SK-N-SH treated with all-trans-retinoic acid at 6 μM for 48 hours (cell line): ENCODE results near the gene CCDC40.

Experiments used
- ATAC-seq: fragments of 200-7000 bp; cut with Tn5 transposase; 3 replicates; pipeline ENCODE4 v1.9.1; 2020; ENCODE audit warnings: mild to moderate bottlenecking, moderate library complexity
- GLIS3 ChIP-seq: fragments of 250-450 bp; sonication (Bioruptor Pico); IDR thresholded peaks from 2 replicates; pipeline ENCODE4 v1.5.0; 2020; ENCODE audit warnings: mild to moderate bottlenecking, moderate library complexity
- SNAI2 ChIP-seq: fragments of 250-450 bp; sonication (Bioruptor Pico); IDR thresholded peaks from 2 replicates; pipeline ENCODE4 v1.5.0; 2020; ENCODE audit warnings: mild to moderate bottlenecking, moderate library complexity
- TCF4 ChIP-seq: fragments of 250-450 bp; sonication (Bioruptor Pico); IDR thresholded peaks from 2 replicates; pipeline ENCODE4 v1.8.0; 2021; ENCODE audit warnings: mild to moderate bottlenecking, moderate library complexity, borderline replicate concordance
- ZC3H10 ChIP-seq: fragments of 250-450 bp; sonication (Bioruptor Pico); IDR thresholded peaks from 2 replicates; pipeline ENCODE4 v1.5.1; 2021; ENCODE audit warnings: mild to moderate bottlenecking, moderate library complexity
- ZFP3 ChIP-seq: fragments of 250-450 bp; sonication (Bioruptor Pico); IDR thresholded peaks from 2 replicates; pipeline ENCODE4 v1.5.0; 2020; ENCODE audit warnings: mild to moderate bottlenecking, moderate library complexity
- TF ChIP-seq, protein P1 (sequence below): fragments of 250-450 bp; sonication (Bioruptor Pico); IDR thresholded peaks from 2 replicates; pipeline ENCODE4 v1.8.0; 2020; ENCODE audit warnings: mild to moderate bottlenecking, moderate library complexity, borderline replicate concordance

CCDC40 gene

DNA sequence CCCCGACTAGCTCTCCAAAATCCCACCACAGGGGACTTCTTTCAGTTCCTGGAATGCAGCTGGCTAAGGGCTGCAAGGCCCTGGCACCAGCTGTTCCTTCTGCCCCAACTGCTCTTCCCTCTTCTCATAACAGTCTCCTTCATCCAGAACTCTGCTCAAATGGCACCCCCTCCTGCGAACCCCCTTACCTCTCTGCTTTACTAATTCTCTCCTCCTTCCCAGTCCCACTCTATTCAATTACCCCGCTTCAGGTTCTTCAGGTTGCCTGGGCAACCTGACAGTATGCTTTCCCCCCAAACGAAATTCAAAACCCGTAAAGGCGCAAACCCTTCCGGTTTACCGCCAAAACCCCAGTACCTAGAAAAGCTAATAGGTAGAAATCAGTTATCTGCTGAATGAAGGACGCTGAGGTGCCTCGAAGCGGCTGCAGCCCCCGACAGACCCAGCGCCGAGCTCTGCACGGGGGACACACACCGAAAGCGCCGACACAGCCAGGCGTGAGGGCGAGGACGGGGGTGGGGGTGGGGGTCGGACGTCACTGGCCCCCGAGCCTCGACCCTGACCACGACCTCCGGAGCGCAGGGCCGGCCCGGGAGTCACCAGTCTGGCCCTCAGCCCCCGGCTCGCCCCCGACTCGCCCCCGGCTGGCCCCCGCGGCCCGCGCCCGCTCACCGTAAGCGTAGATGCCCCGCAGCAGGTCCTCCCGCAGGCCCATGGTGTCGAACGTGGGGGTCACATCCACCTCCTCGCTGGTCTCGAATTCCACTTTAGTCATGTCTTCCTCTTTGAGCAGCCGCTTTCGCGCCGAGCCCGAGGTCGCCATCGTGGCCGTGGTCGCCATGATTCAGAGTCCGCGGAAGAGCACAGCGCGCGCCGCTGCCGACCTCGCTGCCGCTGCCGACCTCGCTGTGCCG is 109.9 kb downstream of the CCDC40 start (continued):
- TF ChIP-seq SNAI2 (CRISPR knock-in tag), result no peak
- TF ChIP-seq TCF4, result no peak
- TF ChIP-seq GLIS3 (CRISPR knock-in tag), result no peak

DNA sequence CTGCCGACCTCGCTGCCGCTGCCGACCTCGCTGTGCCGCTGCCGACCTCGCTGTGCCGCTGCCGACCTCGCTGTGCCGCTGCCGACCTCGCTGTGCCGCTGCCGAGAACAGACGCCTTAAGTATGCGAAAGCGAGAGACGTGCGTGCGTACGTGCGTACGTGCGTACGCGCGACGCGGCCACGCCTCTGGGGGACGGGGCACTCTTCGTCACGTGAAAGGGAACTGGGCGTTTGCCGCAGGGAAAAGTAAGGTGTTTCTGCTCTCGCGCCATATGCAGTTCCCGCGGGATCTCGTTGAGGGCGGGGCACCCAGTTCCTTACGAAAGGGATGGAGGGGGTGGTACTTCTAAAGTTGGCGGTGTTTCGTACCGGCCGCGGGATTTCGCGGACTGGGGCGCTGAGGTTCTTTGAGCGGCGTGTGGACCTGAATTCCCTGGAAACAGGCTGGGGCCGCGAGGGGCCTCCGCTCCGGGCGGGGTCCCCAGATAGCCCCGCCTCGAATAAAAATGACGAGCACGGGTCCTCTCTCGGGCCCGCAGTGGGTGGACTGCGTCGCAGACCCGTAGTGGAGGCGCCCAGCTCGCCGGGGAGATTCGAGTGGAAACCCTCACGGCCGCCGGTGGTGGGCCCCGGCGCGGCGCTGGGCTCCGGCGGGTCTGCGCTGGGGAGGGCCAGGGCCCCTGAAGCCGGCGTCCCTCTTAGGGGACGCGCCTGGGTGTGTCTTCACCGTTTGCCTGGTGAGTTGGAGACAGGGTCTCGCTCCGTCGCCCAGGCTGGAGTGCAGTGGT is 110.8 kb downstream of the CCDC40 start, which contains the start of gene EIF4A3:
Gene EIF4A3 (minus strand): TSS at position 94 of the 788 bp plus-strand sequence. CDS start 167 bp downstream, outside the sequence.
- TF ChIP-seq ZFP3 (CRISPR knock-in tag), result 0 out of 2 replicates have a peak, but pooled peaks have one; percentile 18
- no peak for TF ChIP-seq ZC3H10 (CRISPR knock-in tag)
- TF ChIP-seq, protein P1, sequence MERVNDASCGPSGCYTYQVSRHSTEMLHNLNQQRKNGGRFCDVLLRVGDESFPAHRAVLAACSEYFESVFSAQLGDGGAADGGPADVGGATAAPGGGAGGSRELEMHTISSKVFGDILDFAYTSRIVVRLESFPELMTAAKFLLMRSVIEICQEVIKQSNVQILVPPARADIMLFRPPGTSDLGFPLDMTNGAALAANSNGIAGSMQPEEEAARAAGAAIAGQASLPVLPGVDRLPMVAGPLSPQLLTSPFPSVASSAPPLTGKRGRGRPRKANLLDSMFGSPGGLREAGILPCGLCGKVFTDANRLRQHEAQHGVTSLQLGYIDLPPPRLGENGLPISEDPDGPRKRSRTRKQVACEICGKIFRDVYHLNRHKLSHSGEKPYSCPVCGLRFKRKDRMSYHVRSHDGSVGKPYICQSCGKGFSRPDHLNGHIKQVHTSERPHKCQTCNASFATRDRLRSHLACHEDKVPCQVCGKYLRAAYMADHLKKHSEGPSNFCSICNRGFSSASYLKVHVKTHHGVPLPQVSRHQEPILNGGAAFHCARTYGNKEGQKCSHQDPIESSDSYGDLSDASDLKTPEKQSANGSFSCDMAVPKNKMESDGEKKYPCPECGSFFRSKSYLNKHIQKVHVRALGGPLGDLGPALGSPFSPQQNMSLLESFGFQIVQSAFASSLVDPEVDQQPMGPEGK (CRISPR knock-in tag), result peak; percentile 57; the same call in 1 of the 2 replicates
- ATAC-seq, result peak; percentile 91
